ENCODE measurements around the gene SPIN1.
A peak's percentile ranks its signal among the peaks of the same experiment; 100 is the strongest.
"Not testable (repeated sequence)": the region's sequence is repeated elsewhere in the genome, so short reads cannot be mapped to it uniquely, and the experiment has no call there.

SPIN1 gene

GRCh38 chr9:88388203-88388885 lies at the start of gene SPIN1:
TSS of gene SPIN1 (plus strand) at chr9:88388444. CDS start at chr9:88426540, 38,096 bp downstream.
- DNase-seq (ENCODE audit: low read depth, low spot score) = no peak

- DNase-seq (ENCODE audit: low read depth, low spot score) = no peak
These were observed 48.9 kb upstream of the SPIN1 start for GRCh38 chr9:88339317-88339716.

- DNase-seq (ENCODE audit: low read depth, low spot score) = no peak
These were observed 46.0 kb upstream of the SPIN1 start for GRCh38 chr9:88342246-88342645.

GRCh38 chr9:88344013-88344412 lies 44.2 kb upstream of the SPIN1 start:
- DNase-seq (ENCODE audit: low read depth, low spot score) = no peak

GRCh38 chr9:88350354-88350753 lies 37.9 kb upstream of the SPIN1 start:
- DNase-seq (ENCODE audit: low read depth, low spot score) = not testable (repeated sequence)

- DNase-seq (ENCODE audit: low read depth, low spot score) = no peak
These were observed 33.1 kb upstream of the SPIN1 start for GRCh38 chr9:88355166-88355565.

- not testable (repeated sequence) for DNase-seq (ENCODE audit: low read depth, low spot score)
These were observed 31.0 kb upstream of the SPIN1 start for GRCh38 chr9:88357250-88357649.

GRCh38 chr9:88358723-88359122 lies 29.5 kb upstream of the SPIN1 start:
- no peak for DNase-seq (ENCODE audit: low read depth, low spot score)

GRCh38 chr9:88359974-88360373 lies 28.3 kb upstream of the SPIN1 start:
- DNase-seq (ENCODE audit: low read depth, low spot score) = no peak

- no peak for DNase-seq (ENCODE audit: low read depth, low spot score)
These were observed 25.6 kb upstream of the SPIN1 start for GRCh38 chr9:88362681-88363080.

- DNase-seq (ENCODE audit: low read depth, low spot score) = no peak
These were observed 24.6 kb upstream of the SPIN1 start for GRCh38 chr9:88363661-88364060.

GRCh38 chr9:88364706-88365105 lies 23.5 kb upstream of the SPIN1 start:
- DNase-seq (ENCODE audit: low read depth, low spot score) = no peak

GRCh38 chr9:88370346-88370745 lies 17.9 kb upstream of the SPIN1 start:
- no peak for DNase-seq (ENCODE audit: low read depth, low spot score)

GRCh38 chr9:88372103-88372654 lies 16.1 kb upstream of the SPIN1 start:
- DNase-seq (ENCODE audit: low read depth, low spot score) = no peak

- DNase-seq (ENCODE audit: low read depth, low spot score) = no peak
These were observed 15.2 kb upstream of the SPIN1 start for GRCh38 chr9:88373045-88373444.

- DNase-seq (ENCODE audit: low read depth, low spot score) = peak; percentile 86
These were observed 9.9 kb upstream of the SPIN1 start for GRCh38 chr9:88378317-88378716.

GRCh38 chr9:88379352-88379751 lies 8.9 kb upstream of the SPIN1 start:
- DNase-seq (ENCODE audit: low read depth, low spot score) = peak; percentile 68

GRCh38 chr9:88380118-88380517 lies 8.1 kb upstream of the SPIN1 start:
- DNase-seq (ENCODE audit: low read depth, low spot score) = no peak

GRCh38 chr9:88381322-88381721 lies 6.9 kb upstream of the SPIN1 start:
- DNase-seq (ENCODE audit: low read depth, low spot score) = not testable (repeated sequence)

GRCh38 chr9:88383176-88383575 lies 5.1 kb upstream of the SPIN1 start:
- DNase-seq (ENCODE audit: low read depth, low spot score) = no peak

GRCh38 chr9:88386137-88386536 lies 2.1 kb upstream of the SPIN1 start:
- DNase-seq (ENCODE audit: low read depth, low spot score) = not testable (repeated sequence)

- no peak for DNase-seq (ENCODE audit: low read depth, low spot score)
These were observed 1.1 kb upstream of the SPIN1 start for GRCh38 chr9:88387036-88387551.

- no peak for DNase-seq (ENCODE audit: low read depth, low spot score)
These were observed 567 bp upstream of the SPIN1 start for GRCh38 chr9:88387552-88388202.
